Inferior parietal cortex (tissue), 1 donor: Measurements from ENCODE around the gene DNAL4.
"Not testable (repeated sequence)": the region's sequence is repeated elsewhere in the genome, so short reads cannot be mapped to it uniquely, and the experiment has no call there.

ENCODE experiments used
- DNase-seq: peaks from one replicate; pipeline ENCODE4 v3.0.0-alpha.2; 2016; ENCODE audit errors: extremely low spot score

Gene DNAL4

DNA sequence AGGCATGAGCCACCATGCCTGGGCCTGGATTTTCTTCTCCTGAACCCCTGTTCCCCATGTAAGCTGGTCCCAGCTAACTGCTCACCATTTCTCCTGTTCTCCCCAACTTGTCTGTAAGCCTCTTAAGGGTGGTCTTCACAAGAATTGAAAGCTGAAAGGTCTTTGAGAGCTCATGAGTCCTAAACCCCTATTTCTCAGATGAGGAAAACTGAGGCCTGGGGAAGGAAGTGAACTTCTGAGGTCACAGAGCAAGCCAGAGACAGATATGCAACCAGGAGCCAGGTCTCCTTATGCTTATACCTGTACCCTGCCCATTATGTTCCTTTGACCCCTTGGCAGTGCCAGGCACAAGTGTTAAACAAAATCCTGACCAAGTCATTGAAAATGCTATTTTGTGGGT is 33.6 kb upstream of the DNAL4 start:
- DNase-seq: no peak

- no peak for DNase-seq
Measured at GRCh38 chr22:38826801-38827200, 32.9 kb upstream of the DNAL4 start.

DNA sequence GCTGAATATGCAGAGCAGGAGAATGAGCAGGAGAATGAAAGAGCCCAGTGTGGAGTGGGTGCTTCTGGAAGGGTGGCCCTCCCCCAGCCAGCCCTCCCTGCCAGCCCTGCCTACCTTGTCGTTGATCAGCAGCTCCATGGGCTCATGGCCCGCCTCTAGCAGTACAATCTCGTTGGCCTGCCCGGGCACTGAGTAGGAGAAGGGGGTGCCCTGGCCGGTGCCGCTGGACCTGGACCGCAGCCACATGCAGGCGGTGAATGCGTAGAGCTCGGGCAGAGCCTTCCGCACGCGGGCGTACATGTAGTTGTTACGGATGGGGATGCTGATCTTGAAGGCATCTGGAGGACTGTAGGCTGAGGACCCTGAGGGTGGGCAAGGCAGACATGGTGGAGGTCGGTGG is 32.4 kb upstream of the DNAL4 start:
- no peak for DNase-seq

DNA sequence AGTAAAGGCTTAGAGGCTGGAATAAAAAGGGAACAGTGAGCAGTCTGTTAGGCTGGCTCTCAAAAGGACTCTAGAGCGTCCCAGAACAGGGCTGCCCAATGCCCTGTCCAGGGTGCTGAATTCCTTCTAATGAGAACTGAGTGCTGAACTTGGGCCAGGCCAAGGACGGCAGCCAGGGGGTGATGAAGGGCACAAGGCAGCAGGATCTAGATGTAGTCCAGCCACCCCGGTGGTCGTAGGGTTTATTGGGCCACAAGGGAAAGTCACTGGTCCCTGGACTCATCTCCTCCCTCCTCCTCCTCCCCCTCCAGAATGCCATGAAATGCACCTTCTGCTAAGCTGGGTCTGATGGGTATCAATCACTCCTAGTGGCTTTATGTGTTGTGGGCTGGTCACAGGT is 30.6 kb upstream of the DNAL4 start:
- no peak for DNase-seq

GRCh38 chr22:38823637-38824036 is 29.7 kb upstream of the DNAL4 start:
- DNase-seq: no peak

- DNase-seq: no peak
Measured at GRCh38 chr22:38823076-38823475, 29.1 kb upstream of the DNAL4 start.

GRCh38 chr22:38820020-38820419 is 26.1 kb upstream of the DNAL4 start:
- no peak for DNase-seq

DNA sequence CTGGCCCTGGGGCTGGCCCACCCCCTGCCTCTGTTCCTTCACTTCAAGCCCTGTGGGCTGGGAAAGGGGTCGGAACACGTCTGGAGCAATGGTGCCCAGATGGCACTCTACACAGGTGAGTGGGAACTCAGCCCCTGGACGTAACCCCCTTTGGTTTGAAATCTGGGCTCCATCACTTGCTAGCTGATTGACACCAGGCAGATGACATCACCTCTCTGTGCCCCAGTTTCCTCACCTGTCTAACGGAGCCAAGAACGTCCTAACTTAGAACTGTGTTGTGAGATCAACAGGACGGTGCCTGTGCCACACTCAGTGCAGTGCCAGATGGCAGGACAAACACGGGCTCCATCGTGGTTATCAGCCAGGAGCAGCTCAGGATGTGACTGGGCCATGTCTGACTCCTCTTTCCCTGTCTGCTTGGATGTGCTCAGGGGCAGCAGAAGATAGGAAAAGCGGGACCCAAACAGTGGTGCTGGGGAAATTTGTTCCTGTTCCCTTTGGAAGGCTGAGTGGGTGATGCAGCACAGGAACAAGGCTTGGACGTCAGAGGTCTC is 25.5 kb upstream of the DNAL4 start:
- DNase-seq: no peak

DNA sequence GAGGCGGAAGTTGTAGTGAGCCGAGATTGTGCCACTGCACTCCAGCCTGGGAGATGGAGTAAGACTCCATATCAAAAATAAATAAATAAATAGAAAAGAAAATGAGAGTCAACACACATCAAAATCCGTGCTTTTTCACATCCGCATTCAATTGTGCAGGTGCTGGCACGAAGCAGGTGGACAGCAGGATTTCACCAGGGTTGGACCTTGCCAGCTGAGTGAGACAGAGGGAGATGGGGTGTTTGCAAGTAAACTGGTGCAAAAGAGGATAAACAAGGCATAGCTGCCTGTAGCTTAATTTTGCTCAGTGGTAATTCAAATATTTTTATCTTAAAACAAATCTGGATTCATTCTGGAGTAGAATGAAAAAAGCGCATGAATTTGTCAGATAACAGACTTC is 23.3 kb upstream of the DNAL4 start:
- DNase-seq: no peak

DNA sequence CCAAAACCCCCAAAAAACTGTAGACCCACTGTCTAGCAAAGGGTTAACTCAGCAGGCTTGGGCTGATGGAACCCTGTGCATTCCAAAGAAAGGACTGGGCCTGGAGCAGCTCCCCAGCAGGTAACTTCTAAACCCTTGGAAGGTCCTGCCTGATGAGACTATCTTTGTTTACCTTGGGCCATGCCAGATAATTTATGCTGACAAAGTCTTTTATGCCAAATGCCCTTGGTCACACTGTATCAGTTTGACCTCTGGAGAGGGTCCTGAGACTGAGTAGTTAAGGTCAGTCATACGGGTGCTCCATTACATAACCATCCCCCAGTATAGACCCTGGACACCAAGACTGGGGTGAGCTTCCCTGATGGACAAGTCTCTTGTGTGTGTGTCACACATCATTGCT is 21.9 kb upstream of the DNAL4 start:
- DNase-seq: no peak

DNA sequence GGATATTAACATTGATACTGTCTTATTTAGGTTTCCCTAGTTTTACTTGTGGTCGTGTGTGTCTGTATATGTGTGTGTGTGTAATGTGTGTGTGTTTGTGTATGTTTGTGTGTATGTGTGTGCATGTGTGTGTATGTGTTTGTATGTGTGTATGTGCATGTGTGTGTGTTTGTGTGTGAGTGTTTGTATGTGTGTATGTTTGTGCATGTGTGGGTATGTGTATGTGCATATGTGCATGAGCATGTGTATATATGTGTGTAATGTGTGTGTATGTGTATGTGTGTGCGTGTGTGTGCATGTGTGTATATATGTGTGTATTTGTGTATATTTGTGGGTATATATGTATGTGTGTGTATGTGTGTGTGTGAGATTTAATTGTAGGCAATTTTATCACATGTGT is 17.3 kb upstream of the DNAL4 start:
- no peak for DNase-seq

DNA sequence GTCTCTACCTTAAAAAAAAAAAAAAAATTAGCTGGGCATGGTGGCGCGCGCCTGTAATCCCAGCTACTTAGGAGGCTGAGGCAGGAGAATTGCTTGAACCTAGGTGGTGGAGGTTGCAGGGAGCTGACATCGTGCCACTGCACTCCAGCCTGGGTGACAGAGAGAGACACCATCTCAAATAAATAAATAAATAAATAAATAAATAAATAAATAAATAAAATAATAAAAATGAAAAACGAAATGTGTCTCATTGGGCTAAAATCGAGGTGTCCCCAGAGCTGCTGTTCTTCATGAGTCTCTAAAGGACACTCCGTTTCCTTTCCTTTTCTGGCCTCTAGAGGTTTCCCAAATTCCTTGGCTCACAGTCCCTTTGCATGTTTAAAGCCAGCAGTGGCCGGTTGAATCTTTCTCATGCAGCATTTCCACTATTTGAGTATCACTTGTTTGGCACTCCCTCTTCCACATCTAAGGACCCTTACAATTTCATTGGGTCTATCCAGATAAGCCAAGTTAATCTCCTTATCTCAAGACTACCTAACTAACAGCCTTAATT is 11.2 kb upstream of the DNAL4 start:
- DNase-seq: not testable (repeated sequence)

DNA sequence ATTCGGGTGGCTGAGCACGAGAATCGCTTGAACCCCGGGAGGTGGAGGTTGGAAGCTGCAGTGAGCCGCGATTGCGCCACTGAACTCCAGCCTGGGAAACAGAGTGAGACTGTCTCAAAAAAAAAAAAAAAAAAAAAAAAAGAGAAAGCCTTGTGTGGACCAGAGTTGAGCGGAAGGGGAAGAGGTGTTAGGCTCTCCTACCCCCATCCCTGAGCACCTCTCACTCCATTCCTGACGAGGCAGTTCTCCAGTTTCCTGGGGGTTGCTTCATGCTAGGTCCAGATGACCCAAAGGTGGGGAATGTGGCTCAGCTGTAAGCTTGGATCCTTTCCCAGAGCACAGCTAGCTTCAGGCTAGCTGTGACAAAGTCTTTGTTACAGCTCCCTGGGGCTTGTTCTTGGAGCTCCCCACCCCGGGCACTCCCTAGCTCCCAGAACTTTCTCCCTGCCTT is 8.8 kb upstream of the DNAL4 start:
- no peak for DNase-seq

GRCh38 chr22:38799265-38800002 is 5.5 kb upstream of the DNAL4 start:
- DNase-seq: no peak

- no peak for DNase-seq
Measured at GRCh38 chr22:38798496-38798895, 4.6 kb upstream of the DNAL4 start.

GRCh38 chr22:38796262-38796957 is 2.5 kb upstream of the DNAL4 start:
- DNase-seq: no peak

DNA sequence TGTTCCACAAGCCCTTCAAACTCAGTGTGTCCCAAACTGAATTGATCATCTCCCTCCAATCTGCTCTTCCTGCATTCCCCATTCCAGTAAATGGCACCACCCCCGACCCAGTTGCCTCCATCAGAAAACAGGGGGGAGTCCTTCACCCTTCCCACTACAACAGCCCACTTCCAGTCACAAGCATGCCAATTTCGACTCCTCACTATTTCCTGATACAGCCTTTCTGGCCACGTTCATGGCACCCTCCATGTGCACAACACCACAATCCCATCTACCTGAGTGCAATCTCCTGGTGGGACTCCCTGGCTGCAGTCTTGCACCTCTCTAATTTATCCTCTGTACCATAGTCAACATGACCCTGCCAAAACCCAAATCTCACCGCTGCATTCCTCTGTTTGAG is 1.6 kb upstream of the DNAL4 start:
- DNase-seq: no peak

DNA sequence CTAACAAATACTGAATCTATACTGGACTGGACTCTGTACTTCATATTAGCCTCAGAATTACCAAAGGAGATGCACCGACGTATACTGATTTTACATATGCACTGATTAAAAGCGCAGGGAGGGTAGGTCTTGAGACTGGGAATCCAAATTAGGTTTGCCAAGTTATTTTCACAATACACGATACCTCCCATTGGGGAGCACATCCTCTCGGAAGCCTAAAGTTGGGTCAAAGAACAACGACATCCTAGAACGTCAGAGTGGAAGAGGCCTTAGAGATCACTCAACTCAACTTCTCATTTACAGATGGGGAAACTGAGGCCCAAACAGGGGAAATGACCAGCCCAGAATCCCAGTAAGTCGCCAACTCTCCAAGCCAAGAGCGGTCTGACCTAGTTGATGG is 626 bp downstream of the DNAL4 start:
- DNase-seq: no peak

DNA sequence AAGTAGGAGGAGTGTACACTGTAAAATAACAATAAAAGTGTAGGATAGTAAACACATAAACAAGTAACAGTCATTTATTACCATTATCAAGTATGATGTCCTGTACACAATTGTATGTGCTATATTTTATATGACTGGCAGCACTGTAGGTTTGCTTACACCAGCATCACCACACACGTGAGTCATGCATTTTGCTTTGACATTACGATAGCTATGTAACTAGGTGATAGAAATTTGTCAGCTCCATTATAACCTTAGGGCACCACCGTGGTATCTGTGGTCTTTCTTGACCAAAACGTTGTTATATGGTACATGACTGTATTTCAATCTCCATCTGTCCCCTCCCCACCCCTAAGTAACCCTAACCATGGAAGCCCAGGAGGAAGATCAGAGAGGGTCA is 1.1 kb downstream of the DNAL4 start:
- no peak for DNase-seq

DNA sequence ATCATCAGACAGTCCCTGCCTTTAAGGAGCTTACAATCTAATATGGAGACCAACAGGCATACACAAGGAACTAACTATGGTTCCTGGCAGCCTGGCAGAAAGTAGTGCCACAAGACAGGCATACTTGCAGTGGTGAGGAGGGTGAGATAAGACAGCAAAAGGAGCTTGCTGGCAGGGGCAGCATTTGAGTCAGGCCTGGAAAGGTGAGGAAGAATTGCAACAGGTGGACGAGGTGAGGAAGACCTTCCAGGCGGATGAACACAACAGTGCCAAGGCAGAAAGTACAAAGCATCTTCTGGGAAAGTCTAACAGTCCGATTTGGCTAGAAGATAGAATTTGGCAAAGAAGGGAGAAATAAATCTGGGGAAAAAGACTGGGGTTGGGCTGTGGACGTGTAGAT is 4.3 kb downstream of the DNAL4 start:
- no peak for DNase-seq

DNA sequence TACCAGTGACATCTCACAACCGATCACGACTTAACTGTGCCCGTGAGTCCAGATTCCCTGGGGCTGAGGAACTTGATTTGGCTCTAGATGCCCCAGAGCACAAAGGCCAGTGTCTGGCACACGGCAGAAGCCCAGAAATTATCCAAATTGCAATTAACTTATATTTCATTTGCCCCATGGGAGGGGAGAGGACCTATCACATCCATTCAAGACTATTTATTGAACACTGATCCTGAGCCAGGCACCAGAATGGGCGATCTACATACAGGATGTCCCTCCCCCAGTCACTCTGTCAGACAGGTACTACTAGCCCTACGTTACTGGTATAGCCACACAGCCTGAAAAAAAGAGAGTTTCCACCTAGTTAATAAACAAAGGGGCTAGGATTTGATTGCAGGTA is 5.1 kb downstream of the DNAL4 start:
- no peak for DNase-seq

GRCh38 chr22:38788021-38788816 is 5.7 kb downstream of the DNAL4 start:
- no peak for DNase-seq
